Retinal pigment epithelial cell (primary cell): Measurements from ENCODE around the gene ADGRE3.

Experiments
- DNase-seq: peaks from one replicate; pipeline ENCODE4 v3.0.0-alpha.2; 2010; ENCODE audit warnings: low read depth
- H3K4me3 ChIP-seq: 2 replicates; pipeline ENCODE4 v1.5.1; 2011; ENCODE audit warnings: mild to moderate bottlenecking, low read length, control low read depth, moderate library complexity
- TF ChIP-seq, protein P1 (sequence below): conservative IDR thresholded peaks from 2 replicates; pipeline ENCODE4 v1.5.1; 2011; ENCODE audit warnings: low read depth, low read length, control low read depth, inconsistent platforms

Gene ADGRE3

DNA sequence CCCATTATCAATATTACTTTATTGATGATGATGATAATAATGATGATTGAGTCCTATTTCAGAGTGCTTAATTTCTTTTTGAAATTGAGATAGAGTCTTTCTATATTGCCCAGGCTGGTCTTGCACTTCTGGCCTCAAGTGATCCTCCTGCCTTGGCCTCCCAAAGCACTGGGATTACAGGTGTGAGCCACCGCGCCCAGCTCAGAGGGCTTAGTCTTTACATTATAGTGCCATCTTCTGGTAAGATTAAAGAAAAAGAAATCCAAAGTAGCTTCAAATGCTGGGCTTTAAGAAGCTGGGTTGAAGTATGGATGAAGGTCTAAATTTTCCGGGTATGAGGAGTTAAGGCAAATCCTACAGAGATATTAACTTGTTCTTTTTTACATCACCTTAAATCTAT, 11.8 kb upstream of the ADGRE3 start:
- H3K4me3 ChIP-seq, result no peak overlapping the region
- no peak for DNase-seq
- TF ChIP-seq, protein P1, sequence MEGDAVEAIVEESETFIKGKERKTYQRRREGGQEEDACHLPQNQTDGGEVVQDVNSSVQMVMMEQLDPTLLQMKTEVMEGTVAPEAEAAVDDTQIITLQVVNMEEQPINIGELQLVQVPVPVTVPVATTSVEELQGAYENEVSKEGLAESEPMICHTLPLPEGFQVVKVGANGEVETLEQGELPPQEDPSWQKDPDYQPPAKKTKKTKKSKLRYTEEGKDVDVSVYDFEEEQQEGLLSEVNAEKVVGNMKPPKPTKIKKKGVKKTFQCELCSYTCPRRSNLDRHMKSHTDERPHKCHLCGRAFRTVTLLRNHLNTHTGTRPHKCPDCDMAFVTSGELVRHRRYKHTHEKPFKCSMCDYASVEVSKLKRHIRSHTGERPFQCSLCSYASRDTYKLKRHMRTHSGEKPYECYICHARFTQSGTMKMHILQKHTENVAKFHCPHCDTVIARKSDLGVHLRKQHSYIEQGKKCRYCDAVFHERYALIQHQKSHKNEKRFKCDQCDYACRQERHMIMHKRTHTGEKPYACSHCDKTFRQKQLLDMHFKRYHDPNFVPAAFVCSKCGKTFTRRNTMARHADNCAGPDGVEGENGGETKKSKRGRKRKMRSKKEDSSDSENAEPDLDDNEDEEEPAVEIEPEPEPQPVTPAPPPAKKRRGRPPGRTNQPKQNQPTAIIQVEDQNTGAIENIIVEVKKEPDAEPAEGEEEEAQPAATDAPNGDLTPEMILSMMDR, result peak; percentile 28

DNA sequence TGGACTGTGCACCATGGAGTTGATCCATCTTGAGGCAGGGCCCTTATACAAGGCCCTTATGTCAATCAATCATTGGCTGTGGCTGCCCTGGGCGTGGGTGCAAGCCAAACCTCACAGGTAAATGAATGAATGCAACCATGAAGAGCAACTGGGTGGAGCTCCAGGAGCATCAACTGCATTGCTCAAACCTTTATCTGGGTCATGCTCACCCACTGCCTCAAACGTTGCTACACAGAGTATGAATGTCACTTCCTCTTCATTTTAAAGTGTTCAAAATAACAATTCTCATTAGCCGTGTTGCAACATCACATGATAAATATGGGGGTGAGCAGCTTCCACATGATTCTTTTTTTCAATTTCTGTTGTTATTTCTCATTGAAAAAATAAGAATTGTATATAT, 8.8 kb upstream of the ADGRE3 start:
- no peak for DNase-seq
- TF ChIP-seq, protein P1, result no peak
- no peak overlapping the region for H3K4me3 ChIP-seq

DNA sequence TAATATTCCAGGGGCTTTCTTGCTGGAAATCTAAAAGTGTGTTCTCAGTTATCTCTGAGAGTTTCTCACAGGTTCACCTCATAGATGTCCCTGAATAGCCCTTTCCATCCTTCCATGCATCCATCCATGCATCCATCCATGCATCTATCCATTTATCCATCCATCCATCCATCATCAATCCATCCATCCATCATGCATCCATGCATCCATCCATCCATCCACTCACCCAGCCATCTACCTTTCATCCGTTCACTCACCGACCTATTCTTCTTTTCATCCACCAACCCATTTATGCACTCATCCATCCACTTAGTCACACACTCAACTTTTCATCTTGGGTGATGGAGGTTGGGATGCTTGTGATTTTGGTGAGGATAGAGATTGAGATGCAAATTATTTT, 7.4 kb upstream of the ADGRE3 start:
- TF ChIP-seq, protein P1, result no peak
- no peak for DNase-seq
- no peak overlapping the region for H3K4me3 ChIP-seq

DNA sequence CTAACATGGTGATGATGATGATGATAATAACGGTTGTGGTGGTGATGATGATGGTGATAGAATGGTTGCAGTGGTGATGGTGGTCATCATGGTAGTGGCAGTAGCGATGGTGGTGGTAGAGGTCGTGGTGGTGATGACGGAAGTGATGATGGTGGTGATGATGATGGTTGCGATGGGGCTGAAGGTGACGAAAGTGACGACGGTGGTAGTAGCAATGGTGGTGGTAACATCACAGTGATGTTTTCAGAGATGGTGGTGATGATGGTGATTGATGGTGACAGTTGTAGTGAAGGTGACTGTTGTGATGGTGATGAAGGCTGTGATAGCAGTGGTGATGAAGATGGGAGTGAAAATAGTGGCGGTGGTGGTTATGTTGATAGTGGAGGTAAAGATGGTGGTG, 3.6 kb upstream of the ADGRE3 start:
- H3K4me3 ChIP-seq, result no peak overlapping the region
- no peak for DNase-seq
- TF ChIP-seq, protein P1, result no peak

DNA sequence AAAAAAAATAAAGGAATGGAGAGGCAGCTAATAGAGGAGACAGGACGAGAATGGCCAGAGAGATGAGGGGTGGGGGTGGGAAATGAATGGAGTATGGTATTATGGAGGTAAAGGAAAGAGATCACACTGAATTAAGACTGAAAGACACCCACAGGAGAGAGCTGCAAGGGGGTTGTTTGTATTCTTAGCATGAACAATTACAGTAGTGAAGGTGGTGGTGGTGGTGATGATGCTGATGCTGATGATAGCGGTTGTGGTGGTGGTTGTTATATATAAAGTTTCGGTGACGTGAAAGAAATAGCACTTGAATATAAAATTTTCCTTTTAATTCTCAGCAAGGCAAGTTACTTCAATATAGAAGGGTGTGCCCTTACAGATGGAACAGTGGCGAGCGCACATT, 2.8 kb upstream of the ADGRE3 start:
- no peak overlapping the region for H3K4me3 ChIP-seq
- no peak for DNase-seq
- TF ChIP-seq, protein P1, result no peak

DNA sequence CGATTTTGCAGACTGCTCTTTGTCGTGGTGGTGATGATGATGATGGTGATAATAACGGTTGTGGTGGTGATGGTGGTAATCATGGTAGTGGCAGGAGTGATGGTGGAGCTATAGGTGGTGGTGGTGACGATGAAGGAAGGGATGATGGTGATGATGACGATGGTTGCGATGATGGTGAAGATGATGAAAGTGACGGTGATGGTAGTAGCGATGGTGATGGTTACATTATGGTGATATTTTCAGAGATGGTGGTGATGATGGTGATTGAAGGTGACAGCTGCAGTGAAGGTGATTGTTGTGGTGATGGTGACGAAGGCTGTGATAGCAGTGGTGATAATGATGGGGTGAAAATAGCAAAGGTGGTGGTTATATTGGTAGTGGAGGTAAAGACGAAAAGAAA, 2.1 kb upstream of the ADGRE3 start:
- TF ChIP-seq, protein P1, result no peak
- no peak for DNase-seq
- H3K4me3 ChIP-seq, result no peak overlapping the region

DNA sequence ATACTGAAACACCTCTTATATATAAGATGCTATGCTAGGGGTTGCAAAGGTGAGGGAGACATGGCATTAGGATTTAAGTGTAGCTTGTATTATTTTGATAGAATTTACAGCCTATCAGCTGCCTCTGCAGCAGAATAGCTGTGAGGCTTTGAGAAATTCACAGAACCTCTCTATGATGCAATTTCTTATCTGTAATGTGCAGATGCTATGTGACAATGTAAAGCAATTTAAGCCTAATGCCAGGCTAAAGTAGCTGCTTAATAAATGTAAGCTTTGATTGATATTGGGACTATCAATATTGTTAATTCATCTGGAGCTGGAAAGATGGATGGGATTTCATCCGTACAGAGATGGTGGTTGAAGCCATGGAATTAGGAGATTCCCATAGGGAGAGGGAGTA, 1.6 kb downstream of the ADGRE3 start:
- DNase-seq, result no peak
- TF ChIP-seq, protein P1, result no peak
- H3K4me3 ChIP-seq, result no peak overlapping the region
